A549 (cell line): ENCODE measurements around the gene PRKAG2. TPM values are rescaled to one million over a fixed set of nuclear protein-coding genes. Genes with fewer than 3 reads are reported as not detected.

Experiments used
- ATAC-seq, 2 experiments: fragments of 200-7000 bp in 1 of 2; fragments of >200 bp in 1 of 2; cut with Nextera tagmentation in 1 of 2; cut with Tn5 transposase in 1 of 2; 3 replicates each; pipeline versions ENCODE4 v1.8.0 to v1.9.1; 2018 to 2020; ENCODE audit warnings: mild to moderate bottlenecking in 1 of 2, moderate library complexity in 1 of 2
- CTCF ChIA-PET: fragments of 300-600 bp; sonication (Branson Sonifier 250); formaldehyde crosslinking; extraction: SDS; loops from one replicate; lab custom pipeline; 2021; ENCODE audit warnings: antibody characterized with exemption, inconsistent platforms; lab: Yijun Ruan, JAX
- POLR2A ChIA-PET: fragments of 350-600 bp; formaldehyde crosslinking; extraction: SDS; loops from one replicate; lab custom pipeline; 2021; ENCODE audit warnings: antibody characterized with exemption, inconsistent platforms; lab: Yijun Ruan, JAX
- DNase-seq, 2 experiments: peaks; one replicate each; pipeline versions ENCODE4 v3.0.0 to v3.0.0-alpha.2; 2011 to 2016; ENCODE audit warnings: low read depth in 1 of 2, low spot score in 1 of 2
- FAIRE-seq: peaks from 2 replicates; lab custom pipeline; 2011; peaks lifted over from hg19 to GRCh38; lab: Jason Lieb, UNC
- H3K27ac ChIP-seq, 2 experiments: fragments of >200 bp; sonication (Bioruptor Twin); formaldehyde crosslinking; 3 replicates each; pipeline ENCODE4 v1.5.1; 2016 to 2017
- H3K4me1 ChIP-seq: fragments of >200 bp; sonication (Bioruptor Twin); formaldehyde crosslinking; 3 replicates; pipeline ENCODE4 v1.6.1; 2016
- H3K4me2 ChIP-seq: fragments of >200 bp; sonication (Bioruptor Twin); formaldehyde crosslinking; 3 replicates; pipeline ENCODE4 v1.6.1; 2016
- H3K4me3 ChIP-seq: fragments of >200 bp; sonication (Bioruptor Twin); formaldehyde crosslinking; 3 replicates; pipeline ENCODE4 v1.5.1; 2016
- H3K9me3 ChIP-seq: fragments of >200 bp; sonication (Bioruptor Twin); formaldehyde crosslinking; 3 replicates; pipeline ENCODE4 v1.6.1; 2016
- ATOH8 ChIP-seq: fragments of 250-450 bp; sonication (Bioruptor Pico); IDR thresholded peaks from 2 replicates; pipeline ENCODE4 v1.5.0; 2020; ENCODE audit warnings: low read depth, mild to moderate bottlenecking, moderate library complexity
- CEBPB ChIP-seq, 2 experiments: fragments of >200 bp in 1 of 2; sonication (Bioruptor Twin) in 1 of 2; formaldehyde crosslinking in 1 of 2; IDR thresholded peaks; 2 replicates each; pipeline ENCODE4 v1.6.1; 2012 to 2016
- CHD4 ChIP-seq: fragments of 200-600 bp; sonication (generic); IDR thresholded peaks from 2 replicates; pipeline ENCODE4 v1.6.1; 2016; ENCODE audit warnings: antibody characterized with exemption, mild to moderate bottlenecking, borderline replicate concordance
- CTCF ChIP-seq: fragments of >200 bp; sonication (Bioruptor Twin); formaldehyde crosslinking; IDR thresholded peaks from 3 replicates; pipeline ENCODE4 v1.5.1; 2016
- E2F6 ChIP-seq: IDR thresholded peaks from 2 replicates; pipeline ENCODE4 v1.6.1; 2012; ENCODE audit warnings: low read depth, borderline replicate concordance
- EHMT2 ChIP-seq: fragments of 200-600 bp; sonication (generic); IDR thresholded peaks from 2 replicates; pipeline ENCODE4 v1.6.1; 2016; ENCODE audit warnings: antibody characterized with exemption, low read depth, mild to moderate bottlenecking, moderate library complexity
- ESRRA ChIP-seq: fragments of 150-350 bp; IDR thresholded peaks from 2 replicates; pipeline ENCODE4 v1.6.1; 2014; ENCODE audit warnings: mild to moderate bottlenecking, low read length, borderline replicate concordance
- FOSB ChIP-seq: fragments of 250-450 bp; sonication (Bioruptor Pico); IDR thresholded peaks from 2 replicates; pipeline ENCODE4 v1.5.0; 2020; ENCODE audit warnings: mild to moderate bottlenecking, moderate library complexity
- FOSL2 ChIP-seq, 2 experiments: fragments of 450-650 bp in 1 of 2; fragments of >200 bp in 1 of 2; sonication (Bioruptor Twin) in 1 of 2; formaldehyde crosslinking; IDR thresholded peaks; 2 replicates each; pipeline versions ENCODE4 v1.5.0 to v1.6.1; 2016 to 2020; ENCODE audit warnings: mild to moderate bottlenecking in 1 of 2, moderate library complexity in 1 of 2
- GATA3 ChIP-seq: IDR thresholded peaks from 2 replicates; pipeline ENCODE4 v1.6.1; 2012; ENCODE audit warnings: borderline replicate concordance
- HES2 ChIP-seq: fragments of >200 bp; sonication (Bioruptor Twin); formaldehyde crosslinking; IDR thresholded peaks from 2 replicates; pipeline ENCODE4 v1.6.1; 2016
- HOXA7 ChIP-seq: fragments of 250-450 bp; sonication (Bioruptor Pico); IDR thresholded peaks from 2 replicates; pipeline ENCODE4 v1.5.0; 2020; ENCODE audit warnings: mild to moderate bottlenecking, moderate library complexity
- HOXB5 ChIP-seq: fragments of 250-450 bp; sonication (Bioruptor Pico); IDR thresholded peaks from 2 replicates; pipeline ENCODE4 v1.5.0; 2020; ENCODE audit warnings: mild to moderate bottlenecking, moderate library complexity
- JUNB ChIP-seq: fragments of >200 bp; sonication (Bioruptor Twin); formaldehyde crosslinking; IDR thresholded peaks from 2 replicates; pipeline ENCODE4 v1.6.1; 2016
- KDM5A ChIP-seq: fragments of 200-600 bp; sonication (generic); IDR thresholded peaks from 2 replicates; pipeline ENCODE4 v1.6.1; 2016; ENCODE audit warnings: antibody characterized with exemption, mild to moderate bottlenecking
- MAFK ChIP-seq: fragments of 450-650 bp; IDR thresholded peaks from 2 replicates; pipeline ENCODE4 v1.6.1; 2014; ENCODE audit not compliant: partially characterized antibody
- MAX ChIP-seq: IDR thresholded peaks from 2 replicates; pipeline ENCODE4 v1.6.1; 2012
- PHF8 ChIP-seq: fragments of 200-600 bp; sonication (generic); IDR thresholded peaks from 2 replicates; pipeline ENCODE4 v1.6.1; 2016; ENCODE audit warnings: low read depth, mild to moderate bottlenecking, antibody characterized with exemption, moderate library complexity, borderline replicate concordance
- RCOR1 ChIP-seq: fragments of 150-350 bp; IDR thresholded peaks from 2 replicates; pipeline ENCODE4 v1.6.1; 2014; ENCODE audit warnings: antibody characterized with exemption, low read length, low read depth
- RFX5 ChIP-seq: fragments of 450-650 bp; IDR thresholded peaks from 2 replicates; pipeline ENCODE4 v1.7.1; 2014; ENCODE audit warnings: antibody characterized with exemption, mild to moderate bottlenecking, moderate library complexity
- SMC3 ChIP-seq: fragments of >200 bp; sonication (Bioruptor Twin); formaldehyde crosslinking; IDR thresholded peaks from 3 replicates; pipeline ENCODE4 v1.6.1; 2018; ENCODE audit warnings: inconsistent platforms
- SREBF2 ChIP-seq: fragments of 450-650 bp; IDR thresholded peaks from 2 replicates; pipeline ENCODE4 v1.6.1; 2014; ENCODE audit warnings: mild to moderate bottlenecking, moderate library complexity
- USF2 ChIP-seq: fragments of 450-650 bp; IDR thresholded peaks from 2 replicates; pipeline ENCODE4 v1.6.1; 2014; ENCODE audit warnings: antibody characterized with exemption
- ZFP36 ChIP-seq: fragments of 450-650 bp; IDR thresholded peaks from 2 replicates; pipeline ENCODE4 v1.6.1; 2014; ENCODE audit warnings: borderline replicate concordance; ENCODE audit not compliant: partially characterized antibody
- WGBS: methylation state at CpG from one replicate; pipeline ENCODE4 v1.1.6; 2017; ENCODE audit errors: missing lambda C conversion rate; 5-methylcytosine and 5-hydroxymethylcytosine counted together
- polyA plus RNA-seq, 4 experiments: library from polyadenylated mRNA; depleted of rRNA in 3 of 4; stranded (reverse); fragments of >200 nt; fragmentation: RNase III in 1 of 4; extraction: RNeasy Plus Mini Kit Qiagen cat#74134 plus additional on column Dnase treatment in 1 of 4; gene quantifications; 2 replicates in 3 of 4; 3 replicates in 1 of 4; pipeline ENCODE4 v1.2.3, GENCODE V29; 2011 to 2017

PRKAG2 gene
- polyA plus RNA-seq, 2 of the 4 experiments (the other 2 are of a cell fraction): 26.5 to 31.7 TPM

- Histone ChIP-seq H3K4me3 (no peak overlapping the region), H3K9me3 (no peaks in the 10 kb centered on the region), H3K4me1 (peaks cover 28% of the 10 kb centered on the region), H3K27ac (no peak overlapping the region), H3K4me2 (no peak overlapping the region)
- CTCF ChIA-PET: interaction anchor here (0.9 to 1.3 kb wide), 2 partner anchors 101 to 137 kb away, joined by 3 to 5 read pairs; no protein-coding TSS in a partner anchor
- no peak for ATAC-seq
- TF ChIP-seq MAFK: no peak
- TF ChIP-seq CTCF: no peak
- TF ChIP-seq SMC3: no peak
- TF ChIP-seq ZFP36: no peak
- no peak for TF ChIP-seq PHF8
- no peak for TF ChIP-seq FOSL2 (IDR thresholded peaks at IDR 0.05)
- no peak for TF ChIP-seq FOSL2 (CRISPR knock-in tag; IDR thresholded peaks at IDR 0.05)
- TF ChIP-seq RCOR1: no peak
- TF ChIP-seq RFX5: no peak
- no peak for TF ChIP-seq SREBF2
- no peak for TF ChIP-seq CHD4
- no peak for TF ChIP-seq HOXA7
- no peak for TF ChIP-seq ESRRA
- no peak for TF ChIP-seq ATOH8
- no peak for TF ChIP-seq KDM5A
- TF ChIP-seq FOSB (CRISPR knock-in tag): no peak
- TF ChIP-seq HES2: no peak
- no peak for TF ChIP-seq USF2
- no peak for FAIRE-seq
- POLR2A ChIA-PET: no interaction called here
- 95% methylated on average over 1 of the region's 1 CpG for WGBS
- DNase-seq: no peak
Measured at GRCh38 chr7:151920488-151920887, 43.6 kb upstream of the PRKAG2 start.

- no peak for FAIRE-seq
- POLR2A ChIA-PET: no interaction called here
- no peak overlapping the region for H3K27ac ChIP-seq
- TF ChIP-seq CEBPB (IDR thresholded peaks at IDR 0.05) (no peak), FOSL2 (IDR thresholded peaks at IDR 0.05) (no peak), FOSL2 (CRISPR knock-in tag; IDR thresholded peaks at IDR 0.05) (no peak), E2F6 (no peak), HOXB5 (CRISPR knock-in tag) (no peak), SMC3 (no peak), MAX (no peak), EHMT2 (no peak), CHD4 (no peak), JUNB (no peak), GATA3 (no peak), RFX5 (no peak)
- TF ChIP-seq, all 56 proteins: peak for 0
- Histone ChIP-seq H3K4me1 (peaks cover 28% of the 10 kb centered on the region), H3K4me2 (no peak overlapping the region), H3K9me3 (0 out of 3 replicates have a peak, but pooled peaks cover 3% of the 10 kb centered on the region), H3K4me3 (no peak overlapping the region)
- ATAC-seq (no peak), DNase-seq (no peak)
- CTCF ChIA-PET: interaction anchor here (0.5 to 2.5 kb wide), 2 partner anchors 14 to 137 kb away, joined by 3 to 8 read pairs; no protein-coding TSS in a partner anchor
- 91% methylated on average over 7 of the region's 8 CpGs for WGBS
Measured at GRCh38 chr7:151919595-151919994, 42.7 kb upstream of the PRKAG2 start.
